ENCODE measurements around the gene RAB17.

RAB17 gene

DNA sequence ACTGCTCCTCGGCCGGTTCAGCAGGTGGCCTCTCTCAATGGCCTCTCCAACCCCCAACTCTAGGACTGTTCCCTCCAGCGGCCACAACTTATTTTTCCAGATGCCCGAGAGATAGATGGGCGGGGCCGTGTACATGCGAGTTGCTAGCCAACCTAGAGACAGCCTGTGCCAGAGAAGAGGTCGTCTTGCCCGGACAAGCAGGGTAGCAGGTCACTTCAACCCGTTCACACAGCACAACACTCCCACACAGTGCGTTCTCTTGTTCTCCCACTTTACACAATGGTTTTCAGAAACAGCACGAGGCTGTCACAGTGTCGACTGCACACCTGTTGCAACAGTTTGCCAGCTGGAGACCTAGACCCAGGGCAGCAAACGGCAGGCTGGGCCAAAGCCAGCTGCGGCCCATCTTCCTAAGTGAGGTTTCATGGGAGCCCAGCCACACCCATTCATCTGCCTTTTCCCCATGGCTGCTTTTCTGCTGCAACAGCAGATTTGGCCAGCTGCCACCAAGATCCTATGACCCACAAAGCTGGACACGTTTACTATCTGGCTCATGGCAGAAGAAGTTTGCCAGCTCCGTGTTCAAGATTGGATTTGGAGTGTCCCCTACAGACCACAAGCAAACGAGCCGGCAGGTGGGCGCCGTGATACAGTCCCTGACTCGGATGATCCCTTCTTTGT, 31.4 kb downstream of the RAB17 start:
- H3K27me3 ChIP-seq (ENCODE audit: control insufficient read depth in 1 of 2, insufficient read depth in 2 of 2, low read length in 2 of 2), result peaks cover 2 to 3% of the 10 kb centered on the region in 2 donors
- no peak overlapping the region for H3K27ac ChIP-seq (ENCODE audit: low read depth, low read length)
- peaks cover 0 to 2% of the 10 kb centered on the region in 2 donors for H3K36me3 ChIP-seq (ENCODE audit: control insufficient read depth in 1 of 2, insufficient read depth in 2 of 2, low read length in 2 of 2)
- no peak overlapping the region for H3K9ac ChIP-seq (ENCODE audit: low read depth in 1 of 2, low read length in 2 of 2)
- H3K4me3 ChIP-seq (ENCODE audit: low read depth in 1 of 2, low read length in 2 of 2), result no peak overlapping the region
- no peaks in the 10 kb centered on the region for H3K4me1 ChIP-seq (ENCODE audit: control insufficient read depth in 1 of 2, insufficient read depth in 2 of 2, low read length in 2 of 2)
- H3K9me3 ChIP-seq (ENCODE audit: control insufficient read depth in 1 of 2, low read length in 2 of 2), result peaks cover 6% of the 10 kb centered on the region in 2 donors

DNA sequence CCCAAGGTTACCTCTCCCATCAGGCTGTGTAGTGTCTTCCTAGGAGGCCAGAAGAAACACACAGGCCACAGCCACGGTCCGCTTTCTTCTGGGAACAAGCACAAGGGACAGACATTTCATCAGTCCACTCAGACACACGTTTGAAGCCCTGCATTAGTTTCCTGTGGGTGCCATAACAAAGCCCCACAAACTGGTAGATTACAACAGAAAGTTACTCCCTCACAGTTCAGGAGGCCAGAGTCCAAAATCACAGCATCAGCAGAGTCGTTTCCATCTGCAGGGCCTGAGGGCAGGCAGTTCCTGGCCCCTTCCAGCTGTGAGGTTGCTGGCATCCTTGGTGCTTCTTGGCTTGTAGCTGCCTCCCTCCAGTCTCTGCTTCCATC, 32.9 kb downstream of the RAB17 start:
- Histone ChIP-seq H3K9me3 (ENCODE audit: control insufficient read depth in 1 of 2, low read length in 2 of 2) (peaks cover 6% of the 10 kb centered on the region in 2 donors), H3K27ac (ENCODE audit: low read depth, low read length) (no peak overlapping the region), H3K9ac (ENCODE audit: low read depth in 1 of 2, low read length in 2 of 2) (no peak overlapping the region), H3K4me1 (ENCODE audit: control insufficient read depth in 1 of 2, insufficient read depth in 2 of 2, low read length in 2 of 2) (no peaks in the 10 kb centered on the region), H3K36me3 (ENCODE audit: control insufficient read depth in 1 of 2, insufficient read depth in 2 of 2, low read length in 2 of 2) (peaks cover 2 to 5% of the 10 kb centered on the region in 2 donors), H3K4me3 (ENCODE audit: low read depth in 1 of 2, low read length in 2 of 2) (no peak overlapping the region), H3K27me3 (ENCODE audit: control insufficient read depth in 1 of 2, insufficient read depth in 2 of 2, low read length in 2 of 2) (no peaks in the 10 kb centered on the region)

DNA sequence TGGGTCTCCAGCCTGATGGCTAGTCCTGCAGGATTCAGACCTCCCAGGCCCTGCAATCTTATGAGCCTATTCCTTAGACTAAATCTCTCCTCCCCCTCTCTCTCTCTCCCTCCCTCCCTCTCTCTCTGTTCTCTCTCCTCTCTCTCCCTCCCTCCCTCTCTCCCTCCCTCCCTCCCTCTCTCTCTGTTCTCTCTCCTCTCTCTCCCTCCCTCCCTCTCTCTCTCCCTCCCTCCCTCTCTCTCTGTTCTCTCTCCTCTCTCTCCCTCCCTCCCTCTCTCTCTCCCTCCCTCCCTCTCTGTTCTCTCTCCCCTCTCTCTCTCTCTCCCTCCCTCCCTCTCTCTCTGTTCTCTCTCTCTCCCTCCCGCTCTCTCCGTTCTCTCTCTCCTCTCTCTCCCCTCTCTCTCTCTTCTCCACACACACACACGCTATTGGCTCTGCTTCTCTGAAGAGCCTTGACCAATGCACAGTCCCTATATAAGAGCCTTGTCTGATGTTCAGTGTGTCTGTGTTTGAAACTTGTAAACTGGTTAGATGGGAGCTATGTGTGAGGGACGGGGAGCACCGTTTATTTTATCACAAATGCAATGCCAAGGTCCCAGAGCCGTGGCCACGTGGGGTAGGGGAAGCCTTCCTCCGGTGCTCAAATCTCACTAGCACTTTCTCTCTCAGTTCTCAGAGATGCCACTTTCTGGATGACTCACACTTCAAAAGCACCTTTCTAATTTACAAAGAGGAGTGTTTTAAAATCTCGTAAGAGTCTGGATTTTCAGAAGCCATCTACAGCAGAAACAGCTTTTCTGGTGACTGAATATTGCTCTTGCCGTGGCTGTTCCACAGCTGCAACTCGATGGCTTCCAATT, 33.5 kb downstream of the RAB17 start:
- no peaks in the 10 kb centered on the region for H3K27me3 ChIP-seq (ENCODE audit: control insufficient read depth in 1 of 2, insufficient read depth in 2 of 2, low read length in 2 of 2)
- no peaks in the 10 kb centered on the region for H3K4me1 ChIP-seq (ENCODE audit: control insufficient read depth in 1 of 2, insufficient read depth in 2 of 2, low read length in 2 of 2)
- no peak overlapping the region for H3K27ac ChIP-seq (ENCODE audit: low read depth, low read length)
- no peak overlapping the region for H3K4me3 ChIP-seq (ENCODE audit: low read depth in 1 of 2, low read length in 2 of 2)
- H3K9ac ChIP-seq (ENCODE audit: low read depth in 1 of 2, low read length in 2 of 2), result no peak overlapping the region
- H3K9me3 ChIP-seq (ENCODE audit: control insufficient read depth in 1 of 2, low read length in 2 of 2), result peaks cover 6% of the 10 kb centered on the region in 2 donors
- H3K36me3 ChIP-seq (ENCODE audit: control insufficient read depth in 1 of 2, insufficient read depth in 2 of 2, low read length in 2 of 2), result peaks cover 2 to 5% of the 10 kb centered on the region in 2 donors

DNA sequence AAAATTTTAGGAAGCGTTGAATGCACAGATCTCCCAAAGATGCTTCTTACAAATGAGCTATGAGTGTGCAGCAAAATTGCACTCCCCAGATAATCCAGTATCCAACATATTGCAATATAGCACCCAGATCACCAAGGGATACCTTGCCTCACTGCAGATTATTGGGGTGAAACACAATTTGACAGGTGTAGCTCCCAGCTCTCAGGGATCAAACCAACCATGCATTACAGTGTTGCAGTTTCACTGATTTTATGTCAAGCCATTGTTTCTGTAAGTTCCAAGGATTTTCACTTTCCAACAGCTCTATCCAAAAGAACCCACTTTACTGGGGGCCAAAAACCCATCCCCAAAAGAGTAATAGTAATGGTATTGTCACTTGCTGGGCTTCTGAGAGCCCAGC, 35.0 kb downstream of the RAB17 start:
- Histone ChIP-seq H3K4me3 (ENCODE audit: low read depth in 1 of 2, low read length in 2 of 2) (no peak overlapping the region), H3K27me3 (ENCODE audit: control insufficient read depth in 1 of 2, insufficient read depth in 2 of 2, low read length in 2 of 2) (no peaks in the 10 kb centered on the region), H3K9ac (ENCODE audit: low read depth in 1 of 2, low read length in 2 of 2) (no peak overlapping the region), H3K9me3 (ENCODE audit: control insufficient read depth in 1 of 2, low read length in 2 of 2) (peaks cover 6% of the 10 kb centered on the region in 2 donors), H3K36me3 (ENCODE audit: control insufficient read depth in 1 of 2, insufficient read depth in 2 of 2, low read length in 2 of 2) (peaks cover 2 to 5% of the 10 kb centered on the region in 2 donors), H3K4me1 (ENCODE audit: control insufficient read depth in 1 of 2, insufficient read depth in 2 of 2, low read length in 2 of 2) (peaks cover 0 to 7% of the 10 kb centered on the region in 2 donors), H3K27ac (ENCODE audit: low read depth, low read length) (no peak overlapping the region)

DNA sequence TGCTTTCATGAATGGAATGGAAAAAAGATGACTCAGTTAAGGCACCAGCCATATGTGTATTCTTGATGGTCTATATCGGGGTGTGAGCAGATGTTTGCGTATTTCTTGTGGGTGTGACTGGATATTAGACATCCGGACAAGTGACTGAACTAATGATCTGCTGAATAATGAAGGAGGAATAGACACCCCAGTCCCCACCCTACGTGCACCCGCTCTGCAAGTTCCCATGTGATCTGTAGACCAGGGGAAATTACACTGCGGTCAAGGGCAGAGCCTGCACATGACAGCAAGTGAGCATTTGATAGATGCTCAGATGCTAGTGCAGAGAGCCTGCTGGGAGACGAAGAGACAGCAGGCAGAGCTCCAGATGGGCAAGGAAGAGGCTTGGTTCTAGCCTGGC, 36.6 kb downstream of the RAB17 start:
- Histone ChIP-seq H3K9ac (ENCODE audit: low read depth in 1 of 2, low read length in 2 of 2) (no peak overlapping the region), H3K36me3 (ENCODE audit: control insufficient read depth in 1 of 2, insufficient read depth in 2 of 2, low read length in 2 of 2) (peaks cover 2 to 5% of the 10 kb centered on the region in 2 donors), H3K27me3 (ENCODE audit: control insufficient read depth in 1 of 2, insufficient read depth in 2 of 2, low read length in 2 of 2) (no peaks in the 10 kb centered on the region), H3K4me1 (ENCODE audit: control insufficient read depth in 1 of 2, insufficient read depth in 2 of 2, low read length in 2 of 2) (peaks cover 0 to 7% of the 10 kb centered on the region in 2 donors), H3K9me3 (ENCODE audit: control insufficient read depth in 1 of 2, low read length in 2 of 2) (peaks cover 6% of the 10 kb centered on the region in 2 donors), H3K4me3 (ENCODE audit: low read depth in 1 of 2, low read length in 2 of 2) (no peak overlapping the region), H3K27ac (ENCODE audit: low read depth, low read length) (no peak overlapping the region)

DNA sequence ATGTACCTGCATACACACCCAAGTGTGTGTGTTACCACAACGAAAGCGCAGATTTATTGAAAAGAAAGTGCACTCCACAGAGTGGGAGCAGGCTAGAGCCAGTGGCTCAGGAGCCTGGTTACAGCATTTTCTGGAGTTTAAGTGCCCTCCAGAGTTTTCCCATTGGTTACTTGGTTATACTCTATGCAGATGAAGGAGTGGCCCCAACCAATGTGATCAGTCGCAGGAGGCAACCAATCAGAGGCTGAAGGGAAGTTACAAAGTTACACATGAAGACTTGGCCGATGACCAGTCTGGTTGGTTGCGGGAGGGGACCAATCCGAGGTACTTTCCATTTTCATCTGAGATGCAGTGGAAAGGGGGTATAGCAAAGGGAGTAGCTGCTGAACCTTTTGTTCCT, 37.6 kb downstream of the RAB17 start:
- peaks cover 2 to 5% of the 10 kb centered on the region in 2 donors for H3K36me3 ChIP-seq (ENCODE audit: control insufficient read depth in 1 of 2, insufficient read depth in 2 of 2, low read length in 2 of 2)

DNA sequence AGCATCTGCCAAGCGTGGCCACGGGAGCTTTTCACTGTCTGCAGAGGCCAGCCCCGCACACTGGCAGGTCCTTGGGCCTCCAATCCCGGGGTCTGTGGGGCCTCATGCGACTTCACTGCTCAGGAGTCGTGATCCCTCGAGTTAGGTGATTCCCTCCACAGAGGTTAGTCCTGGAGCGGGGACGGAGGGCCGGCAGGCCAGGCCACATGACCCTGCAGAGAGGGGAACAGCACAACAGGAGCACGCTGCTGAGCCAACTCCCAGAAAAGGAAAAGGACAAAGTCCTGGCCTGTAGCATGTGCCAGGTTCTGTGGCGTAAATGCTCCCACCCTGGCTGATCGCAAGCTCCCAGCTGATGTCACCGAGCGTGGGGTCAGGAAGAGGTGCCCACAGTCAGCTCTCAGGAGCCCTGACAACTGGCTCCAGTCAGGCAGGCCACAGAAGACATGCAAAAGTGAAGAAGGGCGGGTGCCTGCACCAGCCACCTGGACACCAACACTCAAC, 39.4 kb downstream of the RAB17 start:
- Histone ChIP-seq H3K27me3 (ENCODE audit: control insufficient read depth in 1 of 2, insufficient read depth in 2 of 2, low read length in 2 of 2) (no peaks in the 10 kb centered on the region), H3K4me1 (ENCODE audit: control insufficient read depth in 1 of 2, insufficient read depth in 2 of 2, low read length in 2 of 2) (peaks cover 13% of the 10 kb centered on the region in 2 donors), H3K9ac (ENCODE audit: low read depth in 1 of 2, low read length in 2 of 2) (no peak overlapping the region), H3K4me3 (ENCODE audit: low read depth in 1 of 2, low read length in 2 of 2) (no peak overlapping the region), H3K36me3 (ENCODE audit: control insufficient read depth in 1 of 2, insufficient read depth in 2 of 2, low read length in 2 of 2) (peaks cover 2 to 5% of the 10 kb centered on the region in 2 donors), H3K9me3 (ENCODE audit: control insufficient read depth in 1 of 2, low read length in 2 of 2) (peaks cover 6% of the 10 kb centered on the region in 2 donors), H3K27ac (ENCODE audit: low read depth, low read length) (no peak overlapping the region)

More for the DNA sequence above, 37.6 kb downstream of the RAB17 start:
- H3K4me1 ChIP-seq (ENCODE audit: control insufficient read depth in 1 of 2, insufficient read depth in 2 of 2, low read length in 2 of 2), result peaks cover 5 to 10% of the 10 kb centered on the region in 2 donors
- no peak overlapping the region for H3K4me3 ChIP-seq (ENCODE audit: low read depth in 1 of 2, low read length in 2 of 2)
- no peak overlapping the region for H3K9ac ChIP-seq (ENCODE audit: low read depth in 1 of 2, low read length in 2 of 2)
- H3K27ac ChIP-seq (ENCODE audit: low read depth, low read length), result no peak overlapping the region
- H3K9me3 ChIP-seq (ENCODE audit: control insufficient read depth in 1 of 2, low read length in 2 of 2), result peaks cover 6% of the 10 kb centered on the region in 2 donors
- H3K27me3 ChIP-seq (ENCODE audit: control insufficient read depth in 1 of 2, insufficient read depth in 2 of 2, low read length in 2 of 2), result no peaks in the 10 kb centered on the region

DNA sequence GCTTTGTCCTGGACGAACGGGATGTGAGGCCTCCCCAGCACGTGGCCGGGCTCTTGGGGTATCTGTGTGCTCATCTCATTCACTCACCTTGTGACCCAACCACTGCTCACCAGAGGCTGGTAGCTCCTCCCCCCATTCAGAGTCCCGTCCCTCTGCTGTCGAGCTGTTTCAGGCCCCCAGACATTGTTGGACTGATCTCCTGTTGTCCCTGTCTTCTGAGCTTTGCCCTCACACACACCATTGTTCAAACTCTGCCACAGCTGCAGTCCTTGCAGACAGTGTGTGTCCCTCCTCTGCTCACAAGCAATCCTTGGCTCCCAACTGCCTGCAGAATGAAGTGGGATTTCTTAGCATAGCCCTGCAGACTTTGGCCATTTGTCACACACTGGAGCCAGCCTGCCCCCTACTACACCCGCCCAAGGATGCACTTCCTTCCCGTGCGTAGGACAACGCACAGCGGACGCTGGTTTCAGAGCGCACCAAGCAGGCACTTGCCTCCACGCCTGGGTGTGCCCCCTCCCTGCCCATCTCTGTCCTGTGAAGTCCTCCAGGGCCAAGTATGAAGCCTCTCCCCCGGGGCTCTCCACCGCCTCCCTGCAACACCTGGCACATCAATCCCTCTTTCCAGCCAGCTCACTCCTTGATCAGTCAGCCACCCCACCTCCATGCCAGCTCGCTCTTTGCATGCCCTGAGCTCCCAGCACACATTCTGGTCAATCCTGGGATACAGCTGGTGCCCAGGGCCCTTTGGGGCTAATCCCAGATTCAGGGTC, 40.7 kb downstream of the RAB17 start:
- Histone ChIP-seq H3K36me3 (ENCODE audit: control insufficient read depth in 1 of 2, insufficient read depth in 2 of 2, low read length in 2 of 2) (peaks cover 0 to 5% of the 10 kb centered on the region in 2 donors), H3K4me3 (ENCODE audit: low read depth in 1 of 2, low read length in 2 of 2) (no peak overlapping the region)

DNA sequence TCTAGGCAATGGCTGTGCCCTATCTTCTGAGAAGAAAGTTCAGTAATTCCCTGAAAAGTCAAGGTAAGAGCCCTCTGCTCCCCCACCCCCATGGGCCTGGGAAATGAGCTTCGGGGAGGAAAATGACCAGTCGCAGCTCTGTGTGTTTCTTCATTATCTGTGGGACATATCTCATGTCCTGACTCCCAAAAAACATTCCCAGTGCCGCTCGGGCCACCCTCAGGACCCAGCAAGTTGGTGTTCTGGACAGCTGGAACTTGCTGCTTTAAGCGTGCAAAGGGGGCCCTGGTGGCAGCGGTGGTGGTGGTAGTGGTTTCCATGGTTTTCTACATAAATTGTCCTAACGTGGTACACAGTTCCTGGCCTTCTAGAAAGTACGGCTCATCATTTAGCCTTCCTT, 41.3 kb downstream of the RAB17 start:
- Histone ChIP-seq H3K36me3 (ENCODE audit: control insufficient read depth in 1 of 2, insufficient read depth in 2 of 2, low read length in 2 of 2) (peaks cover 0 to 5% of the 10 kb centered on the region in 2 donors), H3K4me1 (ENCODE audit: control insufficient read depth in 1 of 2, insufficient read depth in 2 of 2, low read length in 2 of 2) (peaks cover 13% of the 10 kb centered on the region in 2 donors), H3K27me3 (ENCODE audit: control insufficient read depth in 1 of 2, insufficient read depth in 2 of 2, low read length in 2 of 2) (no peaks in the 10 kb centered on the region), H3K9me3 (ENCODE audit: control insufficient read depth in 1 of 2, low read length in 2 of 2) (no peaks in the 10 kb centered on the region), H3K27ac (ENCODE audit: low read depth, low read length) (no peak overlapping the region), H3K9ac (ENCODE audit: low read depth in 1 of 2, low read length in 2 of 2) (no peak overlapping the region), H3K4me3 (ENCODE audit: low read depth in 1 of 2, low read length in 2 of 2) (no peak overlapping the region)

More for the DNA sequence above, 40.7 kb downstream of the RAB17 start:
- Histone ChIP-seq H3K27ac (ENCODE audit: low read depth, low read length) (no peak overlapping the region), H3K9ac (ENCODE audit: low read depth in 1 of 2, low read length in 2 of 2) (no peak overlapping the region), H3K27me3 (ENCODE audit: control insufficient read depth in 1 of 2, insufficient read depth in 2 of 2, low read length in 2 of 2) (no peaks in the 10 kb centered on the region), H3K4me1 (ENCODE audit: control insufficient read depth in 1 of 2, insufficient read depth in 2 of 2, low read length in 2 of 2) (peaks cover 13% of the 10 kb centered on the region in 2 donors), H3K9me3 (ENCODE audit: control insufficient read depth in 1 of 2, low read length in 2 of 2) (no peaks in the 10 kb centered on the region)

Measured in duodenal mucosa (tissue), 2 donors.